HG03196 (cell line): ENCODE measurements around the gene BORCS6.
"Not testable (repeated sequence)": the region's sequence is repeated elsewhere in the genome, so short reads cannot be mapped to it uniquely, and the experiment has no call there.

Experiments
- ATAC-seq: cut with Tn5 transposase; IDR thresholded peaks from one replicate; pipeline ENCODE4 v1.9.1; 2021; ENCODE audit not compliant: unreplicated experiment

The BORCS6 gene

DNA sequence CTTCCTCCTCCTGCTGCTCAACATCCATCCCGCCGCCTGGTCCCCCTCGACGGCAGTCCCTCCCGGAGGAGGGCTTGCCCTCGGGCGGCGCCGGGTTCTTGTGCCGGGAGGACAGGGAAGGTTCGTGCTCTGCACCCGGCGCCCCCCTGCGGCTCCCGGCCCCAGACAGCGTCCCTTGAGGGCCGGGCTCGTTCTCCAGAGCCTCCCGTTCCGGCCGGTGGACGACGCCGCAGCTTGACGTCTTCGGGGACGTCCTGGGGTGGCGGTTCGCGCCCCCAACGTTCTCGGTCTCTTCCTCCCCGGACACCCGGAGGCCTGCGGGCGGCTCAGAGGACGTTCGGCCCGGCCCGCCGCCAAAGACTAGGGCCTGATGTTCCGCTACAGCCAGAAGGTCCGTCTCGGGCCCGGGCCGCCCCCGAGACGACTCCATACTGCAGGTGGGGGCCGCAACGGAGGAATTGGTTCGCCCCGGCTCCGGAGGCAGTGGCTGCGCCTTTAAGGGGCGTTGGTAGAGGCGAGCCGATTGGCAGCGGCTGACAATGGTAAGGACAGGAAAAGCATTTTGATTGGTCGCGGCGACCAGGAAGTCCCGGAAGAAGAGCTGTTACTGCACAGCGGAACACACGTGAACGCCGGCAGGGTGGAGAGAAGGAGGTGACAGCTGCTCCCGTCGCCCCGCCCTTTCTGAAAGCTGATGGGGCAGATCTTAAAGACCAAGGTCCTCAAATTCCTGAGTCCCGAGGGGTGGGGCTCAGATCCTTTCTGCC lies at the start of gene BORCS6:
Gene BORCS6, minus strand, starts transcription at position 470 of the 767 bp plus-strand sequence. Its CDS starts 40 bp downstream, at position 430.
- peak; percentile 41 for ATAC-seq

DNA sequence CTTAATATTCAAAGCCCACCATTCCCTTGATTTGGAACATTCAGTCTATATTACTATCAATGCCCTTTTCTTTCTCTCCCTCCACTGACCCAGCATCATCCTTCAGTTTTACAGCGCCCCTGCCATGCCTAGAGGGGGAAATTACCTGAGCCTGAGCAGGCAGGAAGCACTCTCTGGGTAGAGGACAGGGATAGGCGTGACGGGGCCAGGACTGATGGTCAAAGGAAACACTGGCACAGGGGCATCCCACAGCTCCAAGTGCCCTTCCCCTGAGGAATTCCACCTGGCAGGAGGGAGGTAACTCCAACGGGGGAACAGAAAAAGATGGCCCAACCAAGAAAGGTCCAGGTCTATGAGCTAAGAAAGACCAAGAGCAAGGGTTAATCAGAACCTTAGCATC lies 47.9 kb upstream of the BORCS6 start:
- ATAC-seq, result no peak

DNA sequence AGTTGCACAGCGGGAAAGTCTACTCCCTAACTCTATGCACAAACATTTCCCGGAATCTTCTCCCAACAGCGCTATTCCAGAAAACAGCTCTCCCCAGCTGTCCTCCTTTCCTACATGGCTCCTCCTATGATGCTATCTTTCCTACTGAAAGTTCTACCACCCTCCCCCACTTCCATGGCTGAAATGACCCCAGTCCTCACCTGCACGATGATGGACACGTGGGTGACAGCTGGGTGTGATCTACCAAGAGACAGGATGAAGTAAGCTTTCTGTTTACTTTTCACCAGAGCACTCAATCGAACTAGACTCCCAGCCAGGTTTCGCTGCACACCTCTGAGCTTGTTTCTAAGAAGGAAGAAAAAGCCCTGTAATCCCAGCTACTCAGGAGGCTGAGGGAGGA lies 47.2 kb upstream of the BORCS6 start:
- no peak for ATAC-seq

DNA sequence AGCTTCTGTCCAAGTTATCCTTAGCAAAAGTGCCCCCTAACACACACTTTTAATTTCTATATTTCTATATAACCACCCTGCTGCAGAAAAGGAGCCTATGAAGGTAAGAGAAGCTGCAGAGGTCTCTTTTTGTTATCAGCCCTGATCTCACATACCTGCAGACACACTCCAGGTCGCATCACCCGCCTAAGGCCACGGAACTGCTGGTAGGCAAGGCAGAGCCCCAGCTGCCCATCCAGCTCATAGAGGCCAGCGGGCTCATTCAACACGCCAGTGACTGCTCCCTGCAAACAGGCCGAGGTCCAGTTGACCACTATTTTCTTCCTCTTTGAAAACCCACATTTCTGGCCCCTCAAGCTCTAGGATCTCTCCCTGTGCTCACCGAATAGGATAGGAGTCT lies 45.7 kb upstream of the BORCS6 start:
- ATAC-seq, result no peak

DNA sequence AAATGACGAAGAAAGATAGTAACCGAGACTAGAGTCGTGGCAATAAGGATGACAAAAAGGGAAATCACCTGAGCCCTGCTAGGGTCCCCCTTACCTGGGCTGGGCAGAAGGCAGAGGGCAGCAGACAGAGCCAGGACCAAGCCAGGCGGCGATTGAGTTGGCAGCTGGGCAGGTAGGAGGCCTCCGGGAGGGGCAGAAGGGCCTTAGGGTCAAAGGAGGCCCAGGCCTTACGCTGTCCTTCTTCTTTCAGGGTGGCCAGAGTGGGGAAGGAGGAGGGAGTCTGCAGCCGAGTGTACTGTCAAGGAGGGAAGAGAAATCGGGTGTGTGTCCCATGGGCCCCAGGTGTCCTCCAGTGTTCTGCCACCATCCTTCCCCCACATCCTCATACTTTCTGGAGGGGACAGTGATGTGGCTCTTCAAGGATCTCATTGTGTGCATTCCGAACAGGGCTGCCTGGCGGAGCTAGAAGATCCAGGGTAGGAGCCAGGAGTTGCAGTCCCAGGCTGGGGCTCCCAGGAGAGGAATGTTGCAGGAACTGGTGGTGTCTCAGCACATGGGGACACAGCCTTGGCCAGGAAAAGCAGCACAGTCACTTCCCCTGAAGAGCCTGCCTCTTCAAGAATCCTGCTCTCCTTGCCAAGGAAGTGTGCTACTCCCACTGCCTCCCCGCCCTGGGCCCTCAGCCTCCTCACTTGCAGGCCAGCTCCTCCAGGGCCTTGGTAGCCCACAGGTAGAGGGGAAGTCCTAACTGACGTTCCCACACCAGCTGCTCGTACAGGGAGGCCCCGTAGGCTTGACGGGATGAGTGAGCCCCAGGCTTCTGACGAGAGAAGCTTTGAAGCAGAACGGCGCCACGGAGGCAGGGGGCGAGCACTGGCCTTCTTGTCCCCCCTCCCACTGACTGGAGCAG lies 44.6 kb upstream of the BORCS6 start:
- no peak for ATAC-seq

DNA sequence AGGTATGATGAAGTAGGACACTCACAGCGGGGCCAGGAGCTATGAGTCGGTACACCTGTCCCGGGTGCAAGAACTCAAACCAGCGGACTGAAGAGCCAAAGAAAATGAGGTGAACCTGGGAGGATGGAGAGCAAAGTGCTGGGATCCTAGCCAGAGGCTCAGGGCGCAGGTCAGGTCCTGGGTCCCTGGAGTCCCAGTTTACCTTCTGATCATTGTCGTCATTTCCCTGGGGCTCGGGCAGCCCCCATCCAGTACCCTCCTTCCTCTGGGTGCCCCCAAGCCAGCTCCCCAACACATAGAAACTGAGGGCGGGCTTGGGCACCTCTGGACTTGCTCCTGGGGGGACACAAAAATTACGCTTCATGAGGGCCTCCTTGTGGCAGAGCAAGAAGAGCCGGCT lies 41.7 kb upstream of the BORCS6 start:
- no peak for ATAC-seq

DNA sequence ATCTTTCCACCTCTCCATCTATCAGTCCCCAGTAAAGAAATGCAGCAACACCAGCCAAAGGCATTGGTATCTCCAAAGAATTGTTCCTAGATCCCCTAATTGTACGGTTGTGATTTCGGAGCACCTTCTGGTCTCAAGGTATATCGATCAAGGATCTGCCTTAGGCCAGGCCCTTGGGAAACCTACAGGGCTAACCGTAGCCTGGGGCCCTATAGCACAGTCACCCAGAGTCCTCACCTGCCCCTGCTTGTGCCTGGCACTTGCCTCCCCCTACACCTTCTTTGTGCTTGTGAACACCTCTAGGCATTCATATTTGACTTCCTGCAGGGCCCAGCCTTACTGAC lies 37.2 kb upstream of the BORCS6 start:
- ATAC-seq, result no peak

DNA sequence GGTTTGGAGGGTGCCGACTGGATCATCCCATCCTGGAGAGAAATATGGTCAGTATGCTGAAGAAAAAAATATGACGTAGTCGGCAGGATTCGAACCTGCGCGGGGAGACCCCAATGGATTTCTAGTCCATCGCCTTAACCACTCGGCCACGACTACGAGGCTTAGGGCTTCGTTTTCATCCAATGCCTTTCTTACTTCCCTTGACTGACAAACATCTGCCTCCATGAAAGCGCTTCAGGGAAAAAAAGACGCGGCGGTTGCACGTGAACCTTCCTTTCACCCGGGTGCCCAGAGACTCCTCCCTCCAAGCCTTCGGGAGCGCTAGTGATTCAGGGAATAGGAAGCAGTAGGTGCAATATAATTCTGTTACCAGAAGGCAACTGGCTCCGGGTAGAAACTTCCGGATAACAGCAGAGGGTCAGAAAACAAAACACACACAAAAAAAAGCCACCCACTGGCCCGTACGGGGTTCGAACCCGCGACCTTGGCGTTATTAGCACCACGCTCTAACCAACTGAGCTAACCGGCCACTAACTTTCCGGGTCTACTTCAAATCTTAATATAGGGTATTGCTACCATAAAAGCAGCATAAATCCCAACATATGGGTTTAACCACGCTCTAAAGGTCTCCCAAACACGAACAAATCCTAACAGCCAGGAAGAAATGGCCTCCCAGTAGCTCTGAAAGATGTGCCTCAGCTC lies 36.7 kb upstream of the BORCS6 start:
- no peak for ATAC-seq

DNA sequence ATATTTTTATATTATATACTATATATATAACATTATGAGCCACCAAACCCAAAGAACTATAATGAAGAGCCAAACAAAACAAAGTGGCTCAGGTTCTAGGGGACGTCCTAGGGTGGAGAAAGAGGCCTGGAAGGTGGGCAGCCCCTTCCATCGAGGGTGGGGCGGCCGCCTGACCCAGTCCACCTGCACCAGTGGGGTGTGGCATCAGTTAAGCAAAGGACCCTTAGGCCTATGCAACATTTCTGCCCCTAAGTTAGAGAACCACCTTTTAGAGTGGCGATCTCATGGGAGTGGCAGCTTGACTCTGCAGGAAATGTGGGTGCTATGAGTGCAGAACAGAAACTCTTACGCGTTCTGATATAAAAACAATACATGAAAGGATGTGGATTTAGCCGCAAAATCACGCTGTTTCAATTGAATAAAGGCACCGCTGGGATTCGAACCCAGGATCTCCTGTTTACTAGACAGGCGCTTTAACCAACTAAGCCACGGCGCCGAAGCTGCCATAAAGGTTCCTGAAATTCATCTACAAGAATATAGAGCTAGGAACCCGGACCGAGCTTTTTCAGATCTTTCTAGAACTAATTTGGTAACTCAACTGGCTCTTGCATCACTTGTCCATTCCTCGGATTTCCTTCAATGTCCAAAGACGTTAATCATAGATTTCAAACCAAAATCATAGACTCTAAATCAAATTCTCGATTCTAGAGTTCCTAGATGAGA lies 36.0 kb upstream of the BORCS6 start:
- ATAC-seq, result no peak

DNA sequence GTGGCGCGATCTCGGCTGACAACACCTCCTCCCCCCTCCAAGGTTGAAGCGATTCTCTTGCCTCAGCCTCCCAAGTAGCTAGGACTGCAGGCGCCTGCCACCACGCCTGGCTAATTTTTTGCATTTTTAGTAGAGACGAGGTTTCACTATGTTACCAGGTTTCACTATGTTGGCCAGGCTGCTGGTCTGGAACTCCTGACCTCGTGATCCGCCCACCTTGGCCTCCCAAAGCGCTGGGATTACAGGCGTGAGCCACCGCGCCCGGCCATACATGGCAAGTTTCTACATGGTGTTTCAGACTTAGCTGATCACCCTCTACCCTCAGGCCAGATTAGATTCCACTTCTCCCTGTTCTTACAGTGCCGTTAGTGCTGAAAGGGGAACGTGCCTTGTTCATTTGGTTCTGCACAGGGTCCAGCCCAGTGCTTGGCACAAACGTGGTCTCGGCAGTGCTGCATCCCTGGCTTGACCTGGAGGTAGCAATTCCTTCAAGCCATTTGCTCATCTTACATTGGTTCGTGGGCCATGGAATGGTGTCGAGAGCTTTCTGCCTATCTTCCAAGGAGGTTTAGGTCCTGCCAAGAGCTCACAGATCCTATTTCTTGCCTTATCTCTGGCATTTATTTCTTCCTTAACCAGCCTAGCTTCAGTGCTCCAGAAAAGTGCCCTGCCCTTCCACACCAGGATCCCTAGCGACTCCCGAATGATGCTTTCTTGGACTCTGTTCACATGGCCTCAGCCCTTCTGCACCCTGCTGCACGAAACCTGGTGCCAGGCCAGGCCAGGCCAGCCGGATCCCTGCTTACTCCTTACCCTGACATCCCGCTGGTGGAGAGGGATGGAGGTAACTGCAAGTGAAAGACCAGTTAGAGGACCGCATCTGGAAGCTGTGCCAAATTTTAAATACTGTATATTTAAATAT lies 35.2 kb upstream of the BORCS6 start:
- no peak for ATAC-seq

DNA sequence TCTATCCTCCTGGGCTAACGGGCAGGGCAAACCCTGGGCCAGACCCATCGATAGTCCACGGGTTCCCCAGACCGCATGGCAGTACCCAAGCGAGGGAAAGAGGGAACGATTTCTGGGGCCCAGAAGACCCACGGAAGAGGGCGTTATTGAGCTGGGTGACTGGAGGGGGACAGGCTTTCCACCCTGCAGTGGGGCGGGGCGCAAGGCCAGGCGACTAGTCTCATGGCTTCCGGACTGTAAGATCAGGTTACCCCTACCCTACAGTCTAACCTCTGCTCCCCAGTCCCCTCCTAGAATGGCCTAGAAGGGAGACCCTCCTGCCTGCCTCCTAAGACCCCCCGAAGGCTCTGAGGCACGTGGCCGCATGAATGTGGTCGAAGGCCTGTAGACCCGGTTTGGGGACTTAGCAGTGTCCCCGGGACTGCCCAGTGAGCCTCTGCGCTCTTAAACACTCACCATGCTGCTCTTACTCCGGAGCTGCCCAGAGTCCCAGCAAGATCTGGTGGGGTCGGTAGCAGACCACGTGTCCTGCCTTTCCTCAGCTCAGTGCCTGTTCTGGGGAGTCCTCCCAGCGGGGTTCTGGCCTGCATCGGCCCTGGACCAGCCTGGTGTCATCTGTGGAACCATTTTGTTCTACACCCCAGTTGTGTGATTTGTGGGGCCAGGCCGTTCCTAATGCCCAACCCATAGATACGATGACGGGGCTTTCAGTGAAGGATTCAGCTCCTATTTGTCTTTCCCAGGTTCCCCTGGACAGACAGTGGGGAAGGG lies 33.6 kb upstream of the BORCS6 start:
- ATAC-seq, result no peak

DNA sequence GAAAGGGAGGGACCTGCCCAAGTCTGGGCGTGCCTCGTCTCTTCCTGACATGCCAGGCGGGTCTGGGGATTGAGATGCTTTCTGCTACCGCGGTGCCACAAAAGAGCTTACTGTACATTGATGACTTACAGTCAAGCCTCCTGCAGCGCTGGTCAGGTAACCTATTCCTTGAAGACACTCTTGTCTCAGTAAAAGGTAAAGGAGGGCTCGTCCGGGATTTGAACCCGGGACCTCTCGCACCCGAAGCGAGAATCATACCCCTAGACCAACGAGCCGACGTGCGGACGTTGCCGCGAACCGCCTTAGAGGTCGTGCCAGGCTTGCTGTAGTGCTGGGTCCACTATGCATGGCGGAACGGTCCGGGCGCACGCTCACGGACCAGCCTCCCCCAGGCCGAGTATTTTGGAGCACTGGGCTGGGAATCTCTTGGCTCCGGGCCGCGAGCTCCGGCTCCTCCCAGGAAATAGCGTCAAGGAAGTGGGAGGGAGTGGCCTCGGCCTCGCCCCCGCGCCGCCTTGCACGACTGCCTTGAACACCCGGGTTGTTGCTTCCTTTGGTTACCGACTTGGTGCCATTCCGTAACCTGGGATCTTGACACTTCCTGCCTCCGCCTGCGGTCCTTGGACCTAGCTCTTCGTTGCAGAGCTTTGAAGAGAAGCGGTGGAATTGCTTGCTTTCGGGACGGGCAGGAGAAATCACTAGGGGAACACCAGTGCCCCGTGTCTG lies 32.8 kb upstream of the BORCS6 start:
- peak; percentile 34 for ATAC-seq

DNA sequence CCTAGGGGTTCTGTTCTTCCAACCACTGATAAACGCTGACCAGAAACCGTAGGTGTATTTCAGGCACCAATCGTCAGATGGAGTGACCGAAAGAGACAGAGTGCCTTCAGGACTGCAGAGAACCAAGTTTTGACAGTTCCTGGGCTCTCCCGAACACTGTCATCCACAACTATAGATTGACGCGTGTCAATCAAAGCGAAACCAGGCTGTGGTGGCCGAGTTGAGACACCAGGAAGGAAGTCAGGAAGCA lies 32.3 kb upstream of the BORCS6 start:
- peak; percentile 25 for ATAC-seq

DNA sequence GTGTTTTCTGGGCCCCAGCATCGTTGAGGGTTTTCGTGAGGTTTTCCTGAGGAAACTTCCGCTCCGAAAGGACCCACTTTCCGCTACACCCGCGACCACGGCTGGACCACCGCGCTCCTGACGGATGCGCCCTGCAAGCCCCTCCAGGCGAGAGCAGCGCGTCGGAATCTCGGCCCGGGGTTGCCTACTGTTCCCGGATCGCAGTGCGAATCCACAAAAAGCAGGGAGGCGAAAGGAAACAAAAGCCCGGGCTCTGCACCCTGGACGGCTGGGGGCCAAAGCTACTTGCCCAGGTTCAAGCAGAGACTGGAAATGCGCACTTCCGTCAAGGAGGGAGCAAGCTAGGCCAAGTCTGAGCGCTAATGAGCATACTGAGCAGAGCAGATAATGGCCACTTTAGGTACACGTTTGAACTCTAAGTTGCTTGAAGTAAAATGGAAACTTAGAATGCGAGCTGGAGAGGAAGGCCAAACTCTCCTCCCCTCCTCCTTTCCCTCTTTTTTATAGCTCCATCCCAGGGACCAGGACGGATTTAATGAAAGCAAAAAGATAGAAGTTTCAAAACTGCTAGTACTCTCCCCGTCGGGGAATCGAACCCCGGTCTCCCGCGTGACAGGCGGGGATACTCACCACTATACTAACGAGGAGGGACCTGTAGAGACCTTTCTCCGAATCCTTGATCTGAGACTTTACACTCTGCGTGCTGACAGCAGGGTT lies 31.8 kb upstream of the BORCS6 start:
- ATAC-seq, result peak; percentile 43

DNA sequence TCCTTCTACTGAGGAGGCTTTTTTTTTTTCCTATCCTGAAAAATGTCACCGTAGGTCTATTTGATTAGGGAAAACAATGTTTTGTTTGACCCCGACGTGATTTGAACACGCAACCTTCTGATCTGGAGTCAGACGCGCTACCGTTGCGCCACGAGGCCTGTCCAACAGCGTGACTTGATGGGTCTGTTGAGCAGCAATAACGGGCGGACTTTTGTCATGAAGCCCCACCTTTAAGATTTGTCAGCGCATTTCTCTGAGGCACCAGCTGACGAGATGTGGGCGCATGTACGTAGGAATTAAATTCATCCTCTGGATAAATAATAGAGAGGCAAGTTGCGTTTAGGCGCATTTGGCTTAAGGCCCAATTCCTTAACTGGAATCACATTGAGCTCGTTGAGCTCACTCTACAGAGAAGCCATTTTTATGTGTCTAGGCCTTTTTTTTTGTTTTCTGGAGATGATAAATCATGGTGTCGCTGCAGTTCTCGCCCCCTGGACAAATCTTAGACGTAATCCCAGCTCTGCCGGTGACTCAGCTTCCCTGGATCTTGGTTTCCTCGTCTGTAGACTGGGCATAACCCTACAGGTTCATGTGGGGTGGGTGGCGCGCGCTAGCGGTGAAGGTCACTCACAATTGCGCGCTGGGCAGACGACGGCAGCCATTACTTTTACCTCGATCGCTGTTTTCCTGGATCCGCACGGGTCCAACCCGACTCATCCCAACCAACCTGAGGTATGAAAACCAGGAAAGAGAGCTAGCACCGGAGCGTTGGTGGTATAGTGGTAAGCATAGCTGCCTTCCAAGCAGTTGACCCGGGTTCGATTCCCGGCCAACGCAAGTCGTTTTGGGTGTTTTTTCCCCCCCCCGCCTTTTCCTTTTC lies 31.0 kb upstream of the BORCS6 start:
- no peak for ATAC-seq

DNA sequence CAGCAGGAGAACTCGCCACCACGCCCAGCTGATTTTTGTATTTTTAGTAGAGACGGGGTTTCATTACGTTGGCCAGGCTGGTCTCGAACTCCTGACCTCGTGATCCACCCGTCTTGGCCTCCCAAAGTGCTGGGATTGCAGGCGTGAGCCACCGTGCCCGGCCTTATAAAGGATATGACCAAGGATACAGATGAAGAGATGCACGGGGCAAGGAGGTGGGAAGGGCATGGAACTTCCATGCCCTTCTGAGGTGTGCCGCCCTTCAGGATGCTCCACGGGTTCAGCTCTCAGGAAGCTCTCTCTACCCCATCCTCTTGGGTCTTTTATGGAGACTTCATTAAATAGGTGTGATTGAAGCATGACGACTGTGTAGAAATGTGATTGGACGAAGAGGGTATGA lies 24.0 kb upstream of the BORCS6 start:
- not testable (repeated sequence) for ATAC-seq
